Raji (cell line): ENCODE measurements around the gene RAB21.

Experiments
- POLR2A ChIP-seq: IDR thresholded peaks from 2 replicates; pipeline ENCODE4 v1.6.1; 2011; ENCODE audit warnings: low read depth, low read length, control low read depth; ENCODE audit not compliant: insufficient read depth

The RAB21 gene, protein sequence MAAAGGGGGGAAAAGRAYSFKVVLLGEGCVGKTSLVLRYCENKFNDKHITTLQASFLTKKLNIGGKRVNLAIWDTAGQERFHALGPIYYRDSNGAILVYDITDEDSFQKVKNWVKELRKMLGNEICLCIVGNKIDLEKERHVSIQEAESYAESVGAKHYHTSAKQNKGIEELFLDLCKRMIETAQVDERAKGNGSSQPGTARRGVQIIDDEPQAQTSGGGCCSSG

DNA sequence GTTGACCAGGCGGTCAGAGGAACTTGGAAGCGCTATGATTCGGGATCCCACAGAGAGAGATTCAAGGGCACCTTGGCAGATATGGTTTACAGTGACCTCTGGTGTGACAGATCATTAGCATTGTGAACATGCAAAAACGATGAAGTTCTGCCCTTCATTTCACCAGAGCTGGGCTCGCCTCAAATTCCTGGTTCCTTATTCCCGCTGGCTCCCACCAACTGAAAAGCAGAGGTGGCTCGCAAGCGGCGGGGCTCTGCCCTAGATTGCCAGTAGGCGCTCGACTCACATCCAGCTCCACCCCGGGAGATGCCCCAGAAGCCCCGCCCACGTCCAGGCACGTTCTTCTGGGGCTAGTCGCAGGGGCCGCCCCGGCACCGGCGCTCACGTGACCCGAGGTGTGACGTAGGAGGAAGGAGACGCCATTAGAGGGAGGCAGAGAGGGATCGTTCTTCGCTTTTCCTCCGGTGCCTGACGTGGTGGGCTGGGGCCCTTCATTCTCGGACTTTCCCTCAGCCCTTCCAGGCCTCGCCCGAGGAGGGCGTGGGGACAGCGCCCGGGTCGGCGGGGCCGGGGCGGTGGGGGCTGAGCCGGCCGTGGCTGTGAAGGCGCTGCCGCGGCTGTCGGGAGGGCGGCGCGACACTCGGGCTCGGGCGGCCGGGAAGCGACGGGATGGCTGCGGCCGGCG is at the start of gene RAB21:
Gene RAB21 (plus strand): TSS at position 403 of the 685 bp plus-strand sequence. CDS start 267 bp downstream, at position 670.
- peak; percentile 95 for TF ChIP-seq POLR2A

DNA sequence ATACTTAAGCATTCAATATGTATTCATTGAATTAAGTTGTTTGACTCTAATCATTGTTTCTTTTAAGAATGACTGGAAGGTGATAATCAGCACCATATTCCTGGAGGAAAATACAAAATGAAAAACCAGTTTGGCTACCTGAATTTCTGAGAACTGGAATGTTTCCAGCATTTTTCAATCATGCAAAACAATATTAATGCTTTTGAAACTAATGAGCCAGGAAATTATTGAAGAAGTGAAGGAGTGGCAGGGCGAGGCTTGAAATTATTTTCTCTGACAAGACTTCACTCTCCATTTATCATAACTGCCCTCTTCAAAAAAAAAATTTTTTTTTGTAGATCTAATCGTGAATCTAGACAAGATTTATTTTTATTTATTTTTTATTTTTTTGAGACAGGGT is 49.7 kb upstream of the RAB21 start:
- no peak for TF ChIP-seq POLR2A

DNA sequence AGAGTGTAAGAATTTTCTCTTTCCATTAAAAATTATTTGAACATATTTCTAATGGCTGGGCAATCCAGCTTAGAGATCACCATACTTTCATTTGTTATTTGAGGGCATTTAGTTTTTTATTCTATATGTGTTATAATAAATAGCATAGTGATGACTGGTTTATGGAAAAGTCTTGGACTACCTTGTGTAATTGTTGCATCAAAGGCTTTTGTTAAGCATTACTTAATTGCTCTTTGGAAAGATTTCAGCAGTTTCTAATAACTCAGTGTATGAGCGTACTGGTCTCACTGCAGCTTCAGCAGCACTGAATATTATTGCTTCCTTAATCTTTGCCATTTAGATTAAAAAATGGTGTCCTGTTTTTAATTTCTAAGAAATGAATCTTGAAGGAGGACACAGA is 46.0 kb upstream of the RAB21 start:
- no peak for TF ChIP-seq POLR2A

DNA sequence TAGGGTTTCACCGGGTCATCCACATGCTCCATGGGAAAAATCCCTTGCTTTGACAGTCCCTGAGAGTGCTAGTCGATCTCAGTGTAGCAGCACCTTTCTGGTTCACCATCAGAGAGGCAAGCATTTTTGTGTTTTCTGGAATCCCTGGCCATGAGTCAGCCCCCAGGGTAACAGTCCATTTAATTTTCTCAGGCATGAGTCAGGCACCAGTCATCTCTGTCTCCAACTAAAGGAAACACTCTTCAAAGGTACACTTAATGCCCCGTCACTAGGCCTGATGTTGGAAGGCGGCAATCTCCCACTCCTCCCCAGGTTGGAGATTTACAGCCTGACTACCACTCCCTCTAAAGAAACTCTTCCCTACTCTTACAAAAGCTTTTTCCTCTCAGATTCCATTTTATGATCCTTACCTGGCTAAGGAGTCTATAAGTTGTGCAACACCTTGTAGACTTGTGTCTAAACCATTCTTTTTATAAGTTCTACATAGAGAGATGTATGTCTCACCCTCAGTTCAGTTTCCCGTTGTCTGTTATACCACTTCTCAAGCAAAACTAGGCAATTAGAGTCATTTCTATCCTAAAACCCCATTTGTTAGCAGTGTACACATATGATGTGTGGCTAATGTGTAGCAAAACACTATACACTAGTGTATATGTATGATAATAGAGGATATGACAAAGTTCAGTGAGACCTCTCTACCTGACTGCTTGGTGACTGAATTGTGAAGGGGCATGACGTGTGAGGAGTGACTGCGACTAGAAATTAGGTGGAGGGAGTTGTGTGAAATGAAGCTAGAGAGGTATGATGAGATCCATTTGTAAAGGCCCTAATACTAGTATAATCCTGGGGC is 44.2 kb upstream of the RAB21 start:
- no peak for TF ChIP-seq POLR2A

DNA sequence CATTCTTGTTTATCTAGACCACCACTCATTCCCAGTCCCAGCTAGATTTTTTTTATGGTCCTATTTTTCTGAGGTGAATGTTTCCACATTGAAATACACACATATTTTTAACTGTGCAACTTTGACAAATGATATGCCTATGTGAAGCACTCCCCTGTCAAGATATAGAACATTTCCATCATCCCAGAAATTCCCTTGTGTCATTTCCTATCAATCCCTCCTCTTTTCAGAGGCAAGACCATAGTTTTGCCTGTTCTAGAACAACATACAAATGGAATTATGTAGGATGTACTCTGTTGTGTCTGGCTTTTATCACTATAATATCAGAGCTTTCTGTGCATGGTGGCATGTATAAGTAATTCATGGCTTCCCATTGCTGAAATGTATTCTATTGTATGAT is 36.1 kb upstream of the RAB21 start:
- no peak for TF ChIP-seq POLR2A

DNA sequence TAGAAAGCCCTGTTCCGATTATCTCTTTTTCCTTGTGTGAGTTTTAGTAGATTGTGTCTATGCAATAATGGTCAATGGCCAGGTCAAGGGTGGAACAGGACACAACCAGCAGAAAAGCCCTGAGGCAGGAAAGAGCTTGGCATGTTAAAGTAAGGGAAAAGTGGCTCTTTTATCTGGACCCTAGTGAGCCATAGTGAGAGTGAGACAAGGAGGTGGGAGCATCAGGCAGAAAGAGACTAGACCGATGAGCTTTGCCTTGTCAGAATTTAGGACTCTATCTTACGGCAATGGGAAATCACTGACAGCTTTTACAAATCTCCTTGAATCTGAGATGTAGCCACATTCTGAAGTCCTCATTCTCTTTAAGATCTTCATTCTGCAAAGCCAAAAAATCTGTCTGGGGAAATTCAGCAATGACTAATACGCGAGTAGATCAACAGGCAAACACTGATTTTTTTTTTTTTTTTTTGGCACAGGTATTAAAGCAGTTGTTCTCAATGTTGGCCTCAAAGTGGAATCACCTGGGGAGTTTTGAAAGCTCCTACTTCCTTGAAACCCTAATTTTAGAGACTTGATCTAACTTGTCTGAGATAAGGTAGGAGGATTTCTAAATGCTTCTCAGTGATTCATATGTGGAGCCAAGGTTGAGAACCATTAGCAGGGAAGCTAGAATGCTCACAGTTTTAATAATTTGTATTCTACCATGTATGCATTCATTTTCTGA is 34.9 kb upstream of the RAB21 start:
- TF ChIP-seq POLR2A: no peak

DNA sequence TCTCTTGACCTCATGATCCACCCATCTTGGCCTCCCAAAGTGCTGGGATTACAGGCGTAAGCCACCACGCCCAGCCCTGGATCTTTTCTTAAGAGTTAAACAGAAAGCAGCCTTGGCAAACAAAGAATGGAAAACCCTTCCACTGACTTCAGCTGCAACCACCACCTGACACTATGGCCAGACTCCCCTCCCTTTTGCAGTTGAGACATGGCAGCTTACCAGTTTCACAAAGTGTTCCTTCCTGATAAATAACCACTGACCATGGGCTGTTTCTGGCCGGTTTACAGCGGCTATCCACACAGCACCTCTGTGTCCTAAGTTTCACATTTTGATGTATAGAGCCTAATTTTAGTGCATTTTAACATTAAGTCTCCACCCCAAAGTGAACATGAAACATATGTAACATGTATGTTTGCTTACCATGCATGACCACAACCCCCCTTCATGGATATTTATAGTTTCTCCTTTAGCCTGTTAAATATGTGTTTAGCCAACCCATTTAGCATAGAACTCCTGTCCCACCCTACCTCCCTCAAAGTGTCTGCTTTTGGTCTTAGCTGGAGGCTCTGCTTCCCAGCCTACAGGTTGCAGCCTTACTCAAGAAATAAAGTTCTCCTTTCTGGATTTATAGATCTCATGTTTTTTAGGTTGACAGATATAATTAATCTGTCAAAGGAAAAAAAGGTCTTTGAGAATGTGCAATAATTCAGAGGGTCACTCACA is 32.7 kb upstream of the RAB21 start:
- TF ChIP-seq POLR2A: no peak

DNA sequence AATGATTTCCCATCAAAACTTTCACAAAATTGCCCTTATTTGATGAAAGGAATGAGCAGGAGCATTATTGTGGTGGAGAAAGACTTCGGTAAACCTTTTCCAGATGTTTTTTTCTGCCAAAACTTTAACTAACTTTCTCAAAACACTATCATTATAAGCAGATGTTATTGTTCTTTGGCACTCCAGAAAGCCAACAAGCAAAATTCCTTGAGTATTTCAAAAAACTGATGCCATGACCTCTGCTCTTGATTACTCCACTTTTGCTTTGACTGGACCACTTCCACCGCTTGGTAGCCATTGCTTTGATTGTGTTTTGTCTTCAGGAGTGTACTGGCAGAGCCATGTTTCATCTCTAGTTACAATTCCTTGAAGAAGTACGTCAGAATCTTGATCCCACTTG is 29.7 kb upstream of the RAB21 start:
- TF ChIP-seq POLR2A: no peak

DNA sequence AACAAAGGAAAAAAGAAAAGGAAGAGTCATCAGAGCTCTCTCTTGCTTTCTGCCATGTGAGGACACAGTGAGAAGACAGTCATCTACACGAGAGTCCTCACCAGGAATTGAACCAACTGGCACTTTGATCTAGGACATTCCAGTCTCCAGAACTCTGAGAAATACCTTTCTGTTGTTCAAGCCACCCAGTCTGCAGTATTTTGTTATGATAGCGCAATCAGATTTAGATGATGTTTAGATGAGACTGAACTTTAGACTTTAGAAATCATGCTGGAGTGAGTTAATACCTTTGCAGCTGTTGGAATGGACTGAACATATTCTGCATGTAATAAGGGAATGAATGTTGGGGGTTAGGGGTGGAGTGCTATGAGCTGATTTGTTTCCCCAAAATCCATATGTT is 28.1 kb upstream of the RAB21 start:
- TF ChIP-seq POLR2A: no peak

DNA sequence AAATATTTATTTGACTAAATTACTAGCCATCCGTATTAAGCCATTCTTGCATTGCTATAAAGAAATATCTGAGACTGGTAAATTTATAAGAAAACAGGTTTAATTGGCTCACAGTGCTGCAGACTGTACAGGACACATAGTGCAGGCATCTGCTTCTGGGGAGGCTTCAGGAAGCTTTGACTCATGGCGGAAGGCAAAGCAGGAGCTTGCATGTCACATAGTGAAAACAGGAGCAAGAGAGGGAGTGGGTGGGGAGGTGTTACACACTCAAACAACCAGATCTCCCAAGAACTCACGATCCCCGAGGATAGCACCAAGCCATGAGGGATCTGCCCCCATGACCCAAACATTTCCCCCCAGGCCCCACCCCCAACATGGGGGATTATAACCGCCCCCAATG is 26.7 kb upstream of the RAB21 start:
- TF ChIP-seq POLR2A: no peak

DNA sequence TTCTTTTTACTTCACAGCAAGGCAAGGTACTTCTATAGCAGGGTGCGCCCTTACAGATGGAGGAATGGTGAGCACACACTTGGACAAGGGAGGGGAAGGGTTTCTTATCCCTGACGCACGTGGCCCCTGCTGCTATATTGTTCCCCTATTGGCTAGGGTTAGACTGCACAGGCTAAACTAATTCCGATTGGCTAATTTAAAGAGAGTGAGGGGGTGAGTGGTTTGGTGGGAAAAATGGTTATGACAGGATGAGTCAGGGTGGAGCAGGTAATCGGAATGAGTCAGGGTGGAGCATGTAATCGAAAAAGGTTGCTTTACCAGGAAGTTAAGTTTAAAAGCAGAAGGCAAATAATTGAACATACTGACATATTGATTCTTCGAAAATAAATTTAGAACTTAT is 23.7 kb upstream of the RAB21 start:
- no peak for TF ChIP-seq POLR2A

DNA sequence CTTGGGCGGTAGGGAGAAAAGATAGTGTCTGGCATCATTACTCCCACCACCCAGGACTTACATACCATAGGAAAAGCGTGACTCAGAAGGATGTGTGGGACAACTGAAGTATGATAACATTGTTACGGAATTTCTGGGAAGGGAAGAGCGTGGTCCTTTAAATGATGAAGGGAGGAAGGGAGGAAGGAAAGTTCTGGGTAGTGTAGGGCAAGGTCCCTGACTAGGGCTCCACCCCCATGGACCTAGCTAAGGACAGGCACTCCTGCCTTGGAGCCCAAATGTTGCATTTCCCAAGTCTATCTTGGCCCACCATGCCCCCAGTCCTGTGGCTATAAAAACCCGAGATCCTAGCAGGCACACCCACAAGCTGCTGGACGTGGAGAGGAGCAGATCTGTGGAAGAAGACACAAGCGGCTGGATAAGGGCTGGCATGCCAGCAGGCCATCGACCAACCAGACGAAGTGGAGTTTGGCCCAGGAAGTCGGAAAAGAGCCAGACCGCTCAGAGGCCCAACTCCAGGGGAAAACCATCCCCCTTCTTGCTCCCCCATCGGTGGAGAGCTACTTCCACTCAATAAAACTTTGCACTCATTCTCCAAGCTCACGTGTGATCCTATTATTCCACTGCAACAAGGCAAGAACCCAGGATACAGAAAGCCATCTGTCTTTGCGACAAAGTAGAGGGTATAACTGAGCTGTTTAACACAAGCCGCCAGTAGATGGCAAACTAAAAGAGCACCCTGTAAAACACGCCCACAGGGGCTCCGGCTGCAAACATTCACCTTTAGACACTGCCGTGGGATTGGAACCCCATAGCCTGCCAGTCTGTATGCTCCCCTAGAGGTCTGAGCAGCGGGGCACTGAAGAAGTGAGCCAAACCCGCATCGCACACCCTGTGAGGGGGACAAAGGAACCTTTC is 23.0 kb upstream of the RAB21 start:
- TF ChIP-seq POLR2A: no peak

DNA sequence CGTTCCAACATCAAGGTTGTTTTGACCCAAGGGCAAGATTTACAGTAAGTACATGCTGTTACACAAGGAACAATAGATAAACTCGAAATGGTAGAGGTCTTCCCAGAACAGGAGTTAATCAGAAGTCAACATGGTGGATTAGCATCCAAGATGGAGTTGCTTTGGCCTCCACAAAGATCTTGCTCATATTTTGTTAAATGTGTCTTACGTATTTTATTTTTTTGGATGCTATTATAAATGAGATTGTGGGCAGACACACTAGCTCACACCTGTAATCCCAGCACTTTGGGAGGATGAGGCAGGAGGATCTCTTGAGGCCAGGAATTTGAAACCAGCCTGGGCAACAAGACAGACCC is 22.3 kb upstream of the RAB21 start:
- no peak for TF ChIP-seq POLR2A

DNA sequence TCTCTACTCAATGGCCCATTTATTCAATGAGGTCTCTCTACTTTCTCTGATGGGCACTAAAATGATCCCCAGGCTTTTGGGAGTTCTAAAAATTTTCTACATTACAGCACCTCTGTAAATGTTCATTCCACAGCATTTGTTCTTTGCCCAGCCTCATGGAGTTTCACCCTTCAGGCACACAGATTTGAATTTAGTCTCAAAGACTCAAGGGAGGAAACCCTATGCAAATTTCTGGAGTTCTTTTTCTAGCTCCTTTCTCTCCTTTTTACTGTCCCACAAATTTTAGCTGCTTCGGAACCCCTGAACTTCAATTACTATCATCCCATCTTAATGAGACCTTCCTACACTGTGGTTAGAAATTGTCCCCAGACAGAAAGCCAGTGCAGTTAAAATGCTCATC is 17.5 kb upstream of the RAB21 start:
- no peak for TF ChIP-seq POLR2A
